Stimulated activated CD8-positive, alpha-beta memory T cell treated with anti-CD3 and anti-CD28 coated beads, Interleukin-4, amount 100 ng/mL, for 1 hour (primary cell): ENCODE results near the gene RANBP17.
"Not testable (repeated sequence)": the region's sequence is repeated elsewhere in the genome, so short reads cannot be mapped to it uniquely, and the experiment has no call there.

ENCODE experiments used
- DNase-seq, 2 donors: peaks; one replicate each; pipeline ENCODE4 v3.0.0-alpha.2; 2020; ENCODE audit warnings: low read depth in 2 of 2, low spot score in 1 of 2

RANBP17 gene

GRCh38 chr5:171149333-171149732 lies 287.5 kb downstream of the RANBP17 start:
- DNase-seq: no peak

- DNase-seq: no peak
These were observed 288.0 kb downstream of the RANBP17 start for GRCh38 chr5:171149772-171150171.

- no peak for DNase-seq
These were observed 290.6 kb downstream of the RANBP17 start for GRCh38 chr5:171152382-171152781.

- no peak for DNase-seq
These were observed 293.8 kb downstream of the RANBP17 start for GRCh38 chr5:171155621-171156020.

- no peak for DNase-seq
These were observed 295.5 kb downstream of the RANBP17 start for GRCh38 chr5:171157276-171157675.

- DNase-seq: no peak
These were observed 296.0 kb downstream of the RANBP17 start for GRCh38 chr5:171157775-171158174.

GRCh38 chr5:171158581-171158980 lies 296.8 kb downstream of the RANBP17 start:
- DNase-seq: no peak

GRCh38 chr5:171162165-171162564 lies 300.3 kb downstream of the RANBP17 start:
- DNase-seq: no peak

- DNase-seq: no peak
These were observed 300.8 kb downstream of the RANBP17 start for GRCh38 chr5:171162596-171162995.

- DNase-seq: no peak
These were observed 304.9 kb downstream of the RANBP17 start for GRCh38 chr5:171166766-171167165.

GRCh38 chr5:171168171-171168570 lies 306.4 kb downstream of the RANBP17 start:
- DNase-seq: no peak

GRCh38 chr5:171174960-171175359 lies 313.1 kb downstream of the RANBP17 start:
- not testable (repeated sequence) for DNase-seq

- no peak for DNase-seq
These were observed 313.9 kb downstream of the RANBP17 start for GRCh38 chr5:171175746-171176145.

- not testable (repeated sequence) for DNase-seq
These were observed 316.4 kb downstream of the RANBP17 start for GRCh38 chr5:171178190-171178589.

GRCh38 chr5:171188016-171188415 lies 326.2 kb downstream of the RANBP17 start:
- no peak for DNase-seq

- no peak for DNase-seq
These were observed 327.6 kb downstream of the RANBP17 start for GRCh38 chr5:171189442-171189841.

GRCh38 chr5:171192111-171192510 lies 330.3 kb downstream of the RANBP17 start:
- no peak for DNase-seq

GRCh38 chr5:171201310-171201709 lies 339.5 kb downstream of the RANBP17 start:
- DNase-seq: no peak

- no peak for DNase-seq
These were observed 343.6 kb downstream of the RANBP17 start for GRCh38 chr5:171205375-171205774.

- DNase-seq: no peak
These were observed 345.5 kb downstream of the RANBP17 start for GRCh38 chr5:171207256-171207847.

- DNase-seq: no peak
These were observed 360.1 kb downstream of the RANBP17 start for GRCh38 chr5:171221916-171222315.

GRCh38 chr5:171223927-171224326 lies 362.1 kb downstream of the RANBP17 start:
- DNase-seq: no peak

- no peak for DNase-seq
These were observed 364.4 kb downstream of the RANBP17 start for GRCh38 chr5:171226096-171226754.
